Suppressor macrophage treated with lipopolysaccharide for 1 hour (primary cell): ENCODE data around the gene WASF3.

ENCODE experiments used
- DNase-seq, 3 donors: peaks; one replicate each; pipeline ENCODE4 v3.0.0-alpha.2; 2020 to 2022

The WASF3 gene

GRCh38 chr13:26557393-26558073, at the start of gene WASF3:
Gene WASF3 (plus strand): TSS chr13:26557683. CDS start chr13:26642271, 84,588 bp downstream.
- peak; percentile 46 to 78 (median 47) for DNase-seq

GRCh38 chr13:26508885-26509284, 48.6 kb upstream of the WASF3 start:
- no peak for DNase-seq

- no peak for DNase-seq
Observed at GRCh38 chr13:26509491-26509890, 48.0 kb upstream of the WASF3 start.

- peak in 1 of 3 donors; percentile 8 for DNase-seq
Observed at GRCh38 chr13:26513931-26514330, 43.6 kb upstream of the WASF3 start.

GRCh38 chr13:26515721-26516120, 41.8 kb upstream of the WASF3 start:
- DNase-seq = no peak

GRCh38 chr13:26517936-26518335, 39.5 kb upstream of the WASF3 start:
- no peak for DNase-seq

GRCh38 chr13:26518451-26518959, 39.0 kb upstream of the WASF3 start:
- DNase-seq = no peak

GRCh38 chr13:26522571-26522970, 34.9 kb upstream of the WASF3 start:
- no peak for DNase-seq

- no peak for DNase-seq
Observed at GRCh38 chr13:26523007-26523406, 34.5 kb upstream of the WASF3 start.

- DNase-seq = no peak
Observed at GRCh38 chr13:26525528-26525927, 32.0 kb upstream of the WASF3 start.

GRCh38 chr13:26526702-26527216, 30.7 kb upstream of the WASF3 start:
- no peak for DNase-seq

- no peak for DNase-seq
Observed at GRCh38 chr13:26528527-26528926, 29.0 kb upstream of the WASF3 start.

- peak; percentile 28 to 60 (median 42) for DNase-seq
Observed at GRCh38 chr13:26529441-26529840, 28.0 kb upstream of the WASF3 start.

- no peak for DNase-seq
Observed at GRCh38 chr13:26531742-26532141, 25.7 kb upstream of the WASF3 start.

GRCh38 chr13:26534036-26534726, 23.3 kb upstream of the WASF3 start:
- DNase-seq = no peak

GRCh38 chr13:26538363-26539317, 18.8 kb upstream of the WASF3 start:
- no peak for DNase-seq

- no peak for DNase-seq
Observed at GRCh38 chr13:26539738-26540292, 17.7 kb upstream of the WASF3 start.

GRCh38 chr13:26540334-26540733, 17.1 kb upstream of the WASF3 start:
- DNase-seq = no peak

GRCh38 chr13:26541041-26541440, 16.4 kb upstream of the WASF3 start:
- DNase-seq = no peak

GRCh38 chr13:26541678-26542568, 15.6 kb upstream of the WASF3 start:
- no peak for DNase-seq

- no peak for DNase-seq
Observed at GRCh38 chr13:26544707-26545106, 12.8 kb upstream of the WASF3 start.
